BJ (cell line): ENCODE results near the gene GAB2. TPM values are rescaled to one million over a fixed set of nuclear protein-coding genes. Genes with fewer than 3 reads are reported as not detected.

ENCODE experiments used
- CTCF ChIA-PET: fragments of 350-600 bp; formaldehyde crosslinking; extraction: SDS; loops from one replicate; lab custom pipeline; 2021; ENCODE audit warnings: antibody characterized with exemption, inconsistent platforms; lab: Yijun Ruan, JAX
- POLR2A ChIA-PET: fragments of 300-600 bp; sonication (Branson Sonifier 250); formaldehyde crosslinking; extraction: SDS; loops from one replicate; lab custom pipeline; 2021; ENCODE audit warnings: antibody characterized with exemption; lab: Charles Lee
- DNase-seq: peaks from one replicate; pipeline ENCODE4 v3.0.0-alpha.2; 2011; ENCODE audit warnings: low read depth
- H3K27me3 ChIP-seq: 2 replicates; pipeline ENCODE4 v1.6.0; 2011; ENCODE audit warnings: low read length; ENCODE audit not compliant: control insufficient read depth, insufficient read depth
- H3K36me3 ChIP-seq: 2 replicates; pipeline ENCODE4 v1.5.1; 2011; ENCODE audit warnings: low read length; ENCODE audit not compliant: control insufficient read depth, insufficient read depth
- H3K4me3 ChIP-seq: 2 replicates; pipeline ENCODE4 v1.5.1; 2011; ENCODE audit warnings: low read depth, mild to moderate bottlenecking, control low read depth, low read length
- polyA plus RNA-seq: library from polyadenylated mRNA; depleted of rRNA; stranded (reverse); fragments of >200 nt; gene quantifications from 2 replicates; pipeline ENCODE4 v1.2.3, GENCODE V29; 2011; rRNA removed
- TF ChIP-seq, protein P1 (sequence below): IDR thresholded peaks from 2 replicates; pipeline ENCODE4 v1.5.1; 2011; ENCODE audit warnings: low read depth, mild to moderate bottlenecking, control low read depth, inconsistent platforms, low read length, moderate library complexity; ENCODE audit not compliant: insufficient read depth

The GAB2 gene
- polyA plus RNA-seq, 1 experiment = 12.2 TPM

DNA sequence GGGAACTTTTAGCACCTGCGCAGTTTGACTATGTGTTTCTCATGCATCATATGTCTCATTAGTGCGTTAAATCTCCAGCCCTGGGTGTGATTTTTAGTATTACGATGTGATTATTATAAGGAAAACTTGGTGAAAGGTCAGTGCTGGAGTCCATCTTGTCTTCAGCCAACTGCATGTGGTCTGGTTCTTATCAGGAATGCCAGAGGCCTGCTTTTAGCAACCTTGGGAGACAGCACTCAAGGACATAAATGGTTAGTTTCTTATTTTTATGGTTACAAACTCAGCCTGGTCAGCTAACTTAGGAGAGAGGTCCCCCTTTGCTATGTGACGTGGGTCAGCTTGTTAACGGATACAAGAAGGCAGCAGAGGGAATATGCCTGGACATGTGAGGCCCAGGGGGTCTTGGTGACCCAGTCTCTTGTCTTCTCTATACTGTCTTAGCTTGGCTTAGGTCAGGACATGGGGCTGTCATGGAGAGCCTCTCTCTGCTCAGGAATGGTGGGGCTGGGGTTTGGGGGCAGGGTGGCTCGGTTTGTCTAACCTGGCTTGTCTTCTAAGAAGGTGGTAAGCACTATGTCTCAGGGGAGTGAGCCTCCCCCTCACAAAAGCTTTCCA, 250.7 kb downstream of the GAB2 start:
- Histone ChIP-seq H3K4me3 (no peak overlapping the region), H3K36me3 (peaks cover under 1% of the 10 kb centered on the region), H3K27me3 (no peaks in the 10 kb centered on the region)
- no peak for DNase-seq
- ChIA-PET CTCF (no interaction called here), POLR2A (interaction anchor here (0.6 kb wide), 2 partner anchors 127 to 1021 kb away, joined by 4 to 6 read pairs; no protein-coding TSS in a partner anchor)
- TF ChIP-seq, protein P1, sequence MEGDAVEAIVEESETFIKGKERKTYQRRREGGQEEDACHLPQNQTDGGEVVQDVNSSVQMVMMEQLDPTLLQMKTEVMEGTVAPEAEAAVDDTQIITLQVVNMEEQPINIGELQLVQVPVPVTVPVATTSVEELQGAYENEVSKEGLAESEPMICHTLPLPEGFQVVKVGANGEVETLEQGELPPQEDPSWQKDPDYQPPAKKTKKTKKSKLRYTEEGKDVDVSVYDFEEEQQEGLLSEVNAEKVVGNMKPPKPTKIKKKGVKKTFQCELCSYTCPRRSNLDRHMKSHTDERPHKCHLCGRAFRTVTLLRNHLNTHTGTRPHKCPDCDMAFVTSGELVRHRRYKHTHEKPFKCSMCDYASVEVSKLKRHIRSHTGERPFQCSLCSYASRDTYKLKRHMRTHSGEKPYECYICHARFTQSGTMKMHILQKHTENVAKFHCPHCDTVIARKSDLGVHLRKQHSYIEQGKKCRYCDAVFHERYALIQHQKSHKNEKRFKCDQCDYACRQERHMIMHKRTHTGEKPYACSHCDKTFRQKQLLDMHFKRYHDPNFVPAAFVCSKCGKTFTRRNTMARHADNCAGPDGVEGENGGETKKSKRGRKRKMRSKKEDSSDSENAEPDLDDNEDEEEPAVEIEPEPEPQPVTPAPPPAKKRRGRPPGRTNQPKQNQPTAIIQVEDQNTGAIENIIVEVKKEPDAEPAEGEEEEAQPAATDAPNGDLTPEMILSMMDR = no peak

Other genes with a start within 250 kb of the GAB2 start
- gene KCTD21, start 229.2 kb downstream of the GAB2 start, polyA plus RNA-seq = 11.8 and 16.3 TPM in 2 replicates
- gene USP35, start 228.9 kb downstream of the GAB2 start, polyA plus RNA-seq = 4.2 and 6.3 TPM in 2 replicates
- gene NARS2, start 157.0 kb upstream of the GAB2 start, polyA plus RNA-seq = 5.9 and 12.0 TPM in 2 replicates